ENCODE measurements around the gene GLB1L. TPM values are rescaled to one million over a fixed set of nuclear protein-coding genes. Genes with fewer than 3 reads are reported as not detected.
"Not testable (repeated sequence)": the region's sequence is repeated elsewhere in the genome, so short reads cannot be mapped to it uniquely, and the experiment has no call there.

The GLB1L gene
- total RNA-seq, 1 donor from 2014 or later = 22.8 TPM

- Histone ChIP-seq H3K4me1 (peaks cover 48% of the 10 kb centered on the region), H3K9me3 (no peaks in the 10 kb centered on the region), H3K4me3 (no peak overlapping the region), H3K27ac (peak overlapping the region; percentile 85), H3K27me3 (no peaks in the 10 kb centered on the region), H3K36me3 (peaks cover 0 to 11% of the 10 kb centered on the region in 2 donors)
- no peak for DNase-seq (ENCODE audit: extremely low spot score in 2 of 2)
- TF ChIP-seq CTCF (IDR thresholded peaks at IDR 0.05) (no peak), POLR2A (IDR thresholded peaks at IDR 0.05) (no peak), POLR2AphosphoS5 (IDR thresholded peaks at IDR 0.05; ENCODE audit: insufficient read depth in 1 of 2, low read depth in 1 of 2) (no peak)
- intact Hi-C loops (cut with DNase I) = no loop called here
Measured at GRCh38 chr2:219289195-219289536, 43.9 kb upstream of the GLB1L start.

- H3K4me1 ChIP-seq = peaks cover 48% of the 10 kb centered on the region
- peaks cover 0 to 22% of the 10 kb centered on the region in 2 donors for H3K36me3 ChIP-seq
- TF ChIP-seq POLR2AphosphoS5 (IDR thresholded peaks at IDR 0.05; ENCODE audit: insufficient read depth in 1 of 2, low read depth in 1 of 2) = no peak
- no peak for TF ChIP-seq POLR2A (IDR thresholded peaks at IDR 0.05)
- TF ChIP-seq CTCF (IDR thresholded peaks at IDR 0.05) = no peak
- intact Hi-C loops (cut with DNase I) = no loop called here
- H3K4me3 ChIP-seq = no peak overlapping the region
- no peak for DNase-seq (ENCODE audit: extremely low spot score in 2 of 2)
- H3K27ac ChIP-seq = peak overlapping the region; percentile 85
- H3K27me3 ChIP-seq = no peaks in the 10 kb centered on the region
- no peaks in the 10 kb centered on the region for H3K9me3 ChIP-seq
Measured at GRCh38 chr2:219287580-219288265, 42.5 kb upstream of the GLB1L start.

GRCh38 chr2:219287116-219287440 is 41.8 kb upstream of the GLB1L start:
- not testable (repeated sequence) for DNase-seq (ENCODE audit: extremely low spot score in 2 of 2)
- H3K4me1 ChIP-seq = peaks cover 48% of the 10 kb centered on the region

GRCh38 chr2:219286436-219287115 is 41.3 kb upstream of the GLB1L start:
- Histone ChIP-seq H3K4me3 (no peak overlapping the region), H3K36me3 (peaks cover 0 to 33% of the 10 kb centered on the region in 2 donors), H3K9me3 (no peaks in the 10 kb centered on the region), H3K27ac (peak overlapping the region; percentile 85), H3K4me1 (peaks cover 51% of the 10 kb centered on the region), H3K27me3 (no peaks in the 10 kb centered on the region)
- TF ChIP-seq CTCF (IDR thresholded peaks at IDR 0.05) = no peak
- TF ChIP-seq POLR2AphosphoS5 (IDR thresholded peaks at IDR 0.05; ENCODE audit: insufficient read depth in 1 of 2, low read depth in 1 of 2) = peak in 1 of 2 donors; percentile 34
- intact Hi-C loops (cut with DNase I) = no loop called here
- no peak for DNase-seq (ENCODE audit: extremely low spot score in 2 of 2)

More at GRCh38 chr2:219287116-219287440, 41.8 kb upstream of the GLB1L start:
- H3K4me3 ChIP-seq; intact Hi-C loops (cut with DNase I); H3K9me3 ChIP-seq; H3K27me3 ChIP-seq: not testable (repeated sequence)
- Histone ChIP-seq H3K36me3 (peaks cover 0 to 28% of the 10 kb centered on the region in 2 donors), H3K27ac (peak overlapping the region; percentile 85)

GRCh38 chr2:219285894-219286425 is 40.7 kb upstream of the GLB1L start:
- H3K4me3 ChIP-seq = peak overlapping the region in 1 of 2 donors; percentile 13
- TF ChIP-seq POLR2A (IDR thresholded peaks at IDR 0.05) (no peak), CTCF (IDR thresholded peaks at IDR 0.05) (no peak), POLR2AphosphoS5 (IDR thresholded peaks at IDR 0.05; ENCODE audit: insufficient read depth in 1 of 2, low read depth in 1 of 2) (no peak)
- H3K27me3 ChIP-seq = no peaks in the 10 kb centered on the region
- no peaks in the 10 kb centered on the region for H3K9me3 ChIP-seq
- DNase-seq (ENCODE audit: extremely low spot score in 2 of 2) = no peak
- H3K27ac ChIP-seq = peak overlapping the region; percentile 85
- peaks cover 0 to 40% of the 10 kb centered on the region in 2 donors for H3K36me3 ChIP-seq
- intact Hi-C loops (cut with DNase I) = no loop called here
- peaks cover 57% of the 10 kb centered on the region for H3K4me1 ChIP-seq

Data from vagina (tissue), 2 donors.